ENCODE measurements around the gene PRPF6. TPM values are rescaled to one million over a fixed set of nuclear protein-coding genes. Genes with fewer than 3 reads are reported as not detected.

Gene PRPF6
- total and polyA plus RNA-seq, 2 of the 13 experiments (the other 11 are each of a cell fraction or from before 2014, with no cell fraction given): 63.7 to 101 TPM

- 0 out of 2 replicates have a peak, but pooled peaks have one; percentile 59 for TF ChIP-seq NCOA1 (CRISPR knock-in tag; IDR thresholded peaks at IDR 0.05)
- TF ChIP-seq ZNF547 (CRISPR knock-in tag; IDR thresholded peaks at IDR 0.05): peak; percentile 67; the same call in 1 of the 2 replicates
- TF ChIP-seq ZBTB43 (CRISPR knock-in tag; conservative IDR thresholded peaks at IDR 0.05): 0 out of 2 replicates have a peak, but pooled peaks have one; percentile 43
- peak; percentile 22; the same call in 1 of the 2 replicates for TF ChIP-seq RAD21 (CRISPR knock-in tag; IDR thresholded peaks at IDR 0.05)
- no peak for TF ChIP-seq ZNF740 (CRISPR knock-in tag; IDR thresholded peaks at IDR 0.05)
- peak; percentile 58; the same call in 1 of the 2 replicates for TF ChIP-seq MIXL1 (CRISPR knock-in tag; IDR thresholded peaks at IDR 0.05)
- TF ChIP-seq NFYC (CRISPR knock-in tag; IDR thresholded peaks at IDR 0.05): peak; percentile 47; the same call in 1 of the 2 replicates
- no peak for TF ChIP-seq FOXP1 (IDR thresholded peaks at IDR 0.05)
- TF ChIP-seq FOXP1 (CRISPR knock-in tag; IDR thresholded peaks at IDR 0.05): 0 out of 2 replicates have a peak, but pooled peaks have one; percentile 27
- no peak for TF ChIP-seq HINFP (CRISPR knock-in tag; IDR thresholded peaks at IDR 0.05; ENCODE audit: low read depth)
- TF ChIP-seq SP5 (CRISPR knock-in tag; IDR thresholded peaks at IDR 0.05; ENCODE audit: borderline replicate concordance, low read depth): peak; percentile 41; the same call in 1 of the 2 replicates
- peak; percentile 75 for TF ChIP-seq ZNF205 (CRISPR knock-in tag; IDR thresholded peaks at IDR 0.05)
- TF ChIP-seq E2F1 (CRISPR knock-in tag; IDR thresholded peaks at IDR 0.05): no peak
- no peak for TF ChIP-seq RARG (CRISPR knock-in tag; IDR thresholded peaks at IDR 0.05; ENCODE audit: low read depth)
- no peak for TF ChIP-seq ZNF776 (CRISPR knock-in tag; IDR thresholded peaks at IDR 0.05)
- peak; percentile 76; the same call in 1 of the 2 replicates for TF ChIP-seq POGK (CRISPR knock-in tag; conservative IDR thresholded peaks at IDR 0.05)
- TF ChIP-seq ZBED4 (CRISPR knock-in tag; IDR thresholded peaks at IDR 0.05; ENCODE audit: borderline replicate concordance): peak; percentile 67; the same call in 1 of the 2 replicates
- TF ChIP-seq KAT7 (CRISPR knock-in tag; IDR thresholded peaks at IDR 0.05; ENCODE audit: borderline replicate concordance): peak; percentile 51; the same call in 1 of the 2 replicates
- peak; percentile 71; the same call in 1 of the 2 replicates for TF ChIP-seq SP4 (CRISPR knock-in tag; IDR thresholded peaks at IDR 0.05)
- TF ChIP-seq ATF3 (CRISPR knock-in tag; IDR thresholded peaks at IDR 0.05): peak; percentile 92
These were observed 3.1 kb upstream of the PRPF6 start (continued) for GRCh38 chr20:63977739-63978276.

Data from HepG2 (cell line).